ENCODE measurements around the gene PHF21A.

The PHF21A gene

DNA sequence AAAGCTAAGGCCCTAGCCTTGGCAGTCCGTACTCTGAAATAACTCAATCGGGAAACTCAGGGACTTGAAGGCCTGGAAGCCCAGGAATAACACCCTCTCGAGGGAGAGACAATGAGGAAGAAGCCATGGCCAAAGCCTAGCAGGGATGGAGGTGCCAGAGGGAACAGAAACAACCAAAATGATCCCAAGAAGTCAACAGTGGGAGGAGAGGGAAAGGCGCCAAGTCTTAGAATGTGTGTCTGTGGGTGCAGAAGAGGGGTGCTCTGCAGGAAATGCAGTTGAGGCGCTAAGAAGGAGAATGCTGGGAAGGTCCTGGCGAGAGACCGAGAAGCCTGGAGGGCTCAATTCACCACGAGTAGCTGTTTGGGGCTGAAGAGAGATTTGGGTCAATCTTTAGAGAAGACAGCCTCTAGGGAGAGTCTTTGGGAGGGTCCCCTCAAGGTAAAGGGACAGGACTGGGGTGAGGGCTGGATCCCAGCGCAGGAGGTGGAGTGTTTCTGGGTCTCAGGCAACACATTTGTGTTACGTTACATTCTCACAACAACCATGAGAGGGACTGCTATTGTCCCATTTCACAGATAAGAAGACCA, 236.6 kb downstream of the PHF21A start:
- DNase-seq (ENCODE audit: low spot score) = no peak
